Cerebellar nuclear complex (tissue), 1 donor: ENCODE data around the gene APBB1IP.
"Not testable (repeated sequence)": the region's sequence is repeated elsewhere in the genome, so short reads cannot be mapped to it uniquely, and the experiment has no call there.

Experiments
- DNase-seq, 2 experiments: peaks; one replicate each; lab custom pipeline; 2025; lab: John Stamatoyannopoulos, UW

The APBB1IP gene

GRCh38 chr10:26437637-26438461, at the start of gene APBB1IP:
APBB1IP (plus strand) TSS chr10:26438341; CDS start chr10:26492327, 53,986 bp downstream.
- DNase-seq: no peak

GRCh38 chr10:26389533-26389932, 48.6 kb upstream of the APBB1IP start:
- DNase-seq: no peak

GRCh38 chr10:26391701-26392695, 46.1 kb upstream of the APBB1IP start:
- DNase-seq: no peak

GRCh38 chr10:26398353-26398752, 39.8 kb upstream of the APBB1IP start:
- not testable (repeated sequence) for DNase-seq

GRCh38 chr10:26407406-26407969, 30.7 kb upstream of the APBB1IP start:
- no peak for DNase-seq

- no peak for DNase-seq
Measured at GRCh38 chr10:26408858-26409494, 29.2 kb upstream of the APBB1IP start.

- no peak for DNase-seq
Measured at GRCh38 chr10:26410356-26410755, 27.8 kb upstream of the APBB1IP start.

- no peak for DNase-seq
Measured at GRCh38 chr10:26412932-26413331, 25.2 kb upstream of the APBB1IP start.

GRCh38 chr10:26413375-26413774, 24.8 kb upstream of the APBB1IP start:
- no peak for DNase-seq

GRCh38 chr10:26417136-26417535, 21.0 kb upstream of the APBB1IP start:
- DNase-seq: no peak

GRCh38 chr10:26422977-26423376, 15.2 kb upstream of the APBB1IP start:
- DNase-seq: no peak

GRCh38 chr10:26423722-26424121, 14.4 kb upstream of the APBB1IP start:
- no peak for DNase-seq

GRCh38 chr10:26430641-26431163, 7.4 kb upstream of the APBB1IP start:
- no peak for DNase-seq

- no peak for DNase-seq
Measured at GRCh38 chr10:26432938-26433337, 5.2 kb upstream of the APBB1IP start.

- no peak for DNase-seq
Measured at GRCh38 chr10:26435852-26436251, 2.3 kb upstream of the APBB1IP start.

- DNase-seq: no peak
Measured at GRCh38 chr10:26436848-26437247, 1.3 kb upstream of the APBB1IP start.

- DNase-seq: no peak
Measured at GRCh38 chr10:26438534-26439341, 597 bp downstream of the APBB1IP start.

- DNase-seq: no peak
Measured at GRCh38 chr10:26439406-26440087, 1.4 kb downstream of the APBB1IP start.

GRCh38 chr10:26440088-26440470, 1.9 kb downstream of the APBB1IP start:
- DNase-seq: no peak
